ENCODE results near the gene PPP1R13B. TPM values are rescaled to one million over a fixed set of nuclear protein-coding genes. Genes with fewer than 3 reads are reported as not detected.

Gene PPP1R13B
- total RNA-seq, 1 experiment from 2014 or later: 17.8 TPM

DNA sequence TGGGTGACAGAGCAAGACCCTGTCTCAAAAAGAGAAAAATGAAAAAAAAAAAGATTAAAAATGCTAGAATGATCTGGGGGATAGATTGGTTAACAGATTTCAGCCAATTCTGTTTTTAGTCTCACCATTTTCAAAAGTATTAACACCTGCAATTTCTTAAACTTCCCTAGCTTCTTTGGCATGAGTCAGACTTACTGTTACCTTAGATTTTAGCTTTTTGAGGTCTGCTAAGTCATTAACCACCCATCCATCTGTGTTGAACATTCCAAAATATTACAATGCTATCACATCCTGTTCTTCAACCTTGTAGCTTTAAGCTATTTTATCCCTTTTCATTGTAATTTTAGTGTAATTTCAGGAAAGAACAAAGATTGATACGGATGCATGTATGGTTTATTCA, 59.3 kb downstream of the PPP1R13B start (continued):
- TF ChIP-seq POLR2AphosphoS5 (IDR thresholded peaks at IDR 0.05; ENCODE audit: low read depth, low read length) (no peak), EZH2 (IDR thresholded peaks at IDR 0.05) (no peak), ZNF274 (IDR thresholded peaks at IDR 0.05; ENCODE audit: low read depth, low read length) (no peak), ELF1 (IDR thresholded peaks at IDR 0.05; ENCODE audit: borderline replicate concordance, low read depth) (no peak), ZFX (IDR thresholded peaks at IDR 0.05) (no peak)
- TF ChIP-seq, protein P1, sequence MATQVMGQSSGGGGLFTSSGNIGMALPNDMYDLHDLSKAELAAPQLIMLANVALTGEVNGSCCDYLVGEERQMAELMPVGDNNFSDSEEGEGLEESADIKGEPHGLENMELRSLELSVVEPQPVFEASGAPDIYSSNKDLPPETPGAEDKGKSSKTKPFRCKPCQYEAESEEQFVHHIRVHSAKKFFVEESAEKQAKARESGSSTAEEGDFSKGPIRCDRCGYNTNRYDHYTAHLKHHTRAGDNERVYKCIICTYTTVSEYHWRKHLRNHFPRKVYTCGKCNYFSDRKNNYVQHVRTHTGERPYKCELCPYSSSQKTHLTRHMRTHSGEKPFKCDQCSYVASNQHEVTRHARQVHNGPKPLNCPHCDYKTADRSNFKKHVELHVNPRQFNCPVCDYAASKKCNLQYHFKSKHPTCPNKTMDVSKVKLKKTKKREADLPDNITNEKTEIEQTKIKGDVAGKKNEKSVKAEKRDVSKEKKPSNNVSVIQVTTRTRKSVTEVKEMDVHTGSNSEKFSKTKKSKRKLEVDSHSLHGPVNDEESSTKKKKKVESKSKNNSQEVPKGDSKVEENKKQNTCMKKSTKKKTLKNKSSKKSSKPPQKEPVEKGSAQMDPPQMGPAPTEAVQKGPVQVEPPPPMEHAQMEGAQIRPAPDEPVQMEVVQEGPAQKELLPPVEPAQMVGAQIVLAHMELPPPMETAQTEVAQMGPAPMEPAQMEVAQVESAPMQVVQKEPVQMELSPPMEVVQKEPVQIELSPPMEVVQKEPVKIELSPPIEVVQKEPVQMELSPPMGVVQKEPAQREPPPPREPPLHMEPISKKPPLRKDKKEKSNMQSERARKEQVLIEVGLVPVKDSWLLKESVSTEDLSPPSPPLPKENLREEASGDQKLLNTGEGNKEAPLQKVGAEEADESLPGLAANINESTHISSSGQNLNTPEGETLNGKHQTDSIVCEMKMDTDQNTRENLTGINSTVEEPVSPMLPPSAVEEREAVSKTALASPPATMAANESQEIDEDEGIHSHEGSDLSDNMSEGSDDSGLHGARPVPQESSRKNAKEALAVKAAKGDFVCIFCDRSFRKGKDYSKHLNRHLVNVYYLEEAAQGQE (IDR thresholded peaks at IDR 0.05; ENCODE audit: low read depth): no peak

DNA sequence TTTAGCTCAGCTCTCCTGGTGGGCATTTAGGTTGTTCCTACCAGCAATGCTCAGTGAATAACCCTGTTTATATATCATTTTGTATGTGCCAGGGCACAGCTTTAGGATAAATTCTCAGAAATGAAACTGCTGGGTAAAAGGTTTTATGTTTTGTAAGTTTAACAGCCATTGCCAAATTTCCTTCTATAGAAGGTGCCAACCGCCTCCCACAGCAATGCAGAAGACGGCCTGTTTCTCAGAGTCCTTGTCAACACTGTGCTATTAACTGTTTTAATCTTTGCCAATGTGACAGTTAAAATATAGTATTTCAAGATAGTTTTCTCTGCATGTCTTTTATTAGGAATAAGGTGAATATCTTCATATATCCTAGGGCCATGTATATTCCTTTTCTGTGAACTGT, 65.0 kb downstream of the PPP1R13B start:
- TF ChIP-seq, protein P1 (IDR thresholded peaks at IDR 0.05; ENCODE audit: low read depth): no peak
- no peak for TF ChIP-seq SIN3A (IDR thresholded peaks at IDR 0.05; ENCODE audit: low read depth)
- no peak for TF ChIP-seq RAD21 (IDR thresholded peaks at IDR 0.05; ENCODE audit: low read depth)
- no peak for TF ChIP-seq ZFX (IDR thresholded peaks at IDR 0.05)
- TF ChIP-seq EGR1 (IDR thresholded peaks at IDR 0.05; ENCODE audit: low read depth): no peak
- TF ChIP-seq SRF (IDR thresholded peaks at IDR 0.05; ENCODE audit: low read depth): no peak
- no peak for TF ChIP-seq ZNF274 (IDR thresholded peaks at IDR 0.05; ENCODE audit: low read depth, low read length)
- no peak for TF ChIP-seq EZH2 (IDR thresholded peaks at IDR 0.05)
- TF ChIP-seq, protein P2, sequence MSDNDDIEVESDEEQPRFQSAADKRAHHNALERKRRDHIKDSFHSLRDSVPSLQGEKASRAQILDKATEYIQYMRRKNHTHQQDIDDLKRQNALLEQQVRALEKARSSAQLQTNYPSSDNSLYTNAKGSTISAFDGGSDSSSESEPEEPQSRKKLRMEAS (IDR thresholded peaks at IDR 0.05): no peak
- TF ChIP-seq FOSL1 (IDR thresholded peaks at IDR 0.05; ENCODE audit: low read depth): no peak
- no peak for TF ChIP-seq ELF1 (IDR thresholded peaks at IDR 0.05; ENCODE audit: borderline replicate concordance, low read depth)
- TF ChIP-seq TCF7L2 (IDR thresholded peaks at IDR 0.05; ENCODE audit: borderline replicate concordance, extremely low read depth, insufficient read depth, insufficient read length): no peak
- TF ChIP-seq CEBPB (IDR thresholded peaks at IDR 0.05; ENCODE audit: low read depth): no peak
- Histone ChIP-seq H3K27ac (ENCODE audit: low read depth, low read length) (no peak overlapping the region), H3K4me2 (ENCODE audit: low read length) (no peak overlapping the region), H4K20me1 (ENCODE audit: insufficient read depth) (no peaks in the 10 kb centered on the region), H3K9me2 (ENCODE audit: insufficient read depth) (no peaks in the 10 kb centered on the region), H3K4me3 (replicated peaks in 1 of 2; ENCODE audit: low read depth in 1 of 2, low read length in 2 of 2) (no peak overlapping the region), H3K9me3 (ENCODE audit: control insufficient read depth in 1 of 2, insufficient read depth in 1 of 2, low read depth in 1 of 2, low read length in 2 of 2) (no peaks in the 10 kb centered on the region), H3K9ac (ENCODE audit: low read length) (no peak overlapping the region), H2AFZ (ENCODE audit: low read depth, low read length, poor library complexity, severe bottlenecking) (no peak overlapping the region), H3K4me1 (ENCODE audit: control insufficient read depth in 1 of 2, insufficient read depth in 2 of 2, low read length in 2 of 2) (no peaks in the 10 kb centered on the region), H3K27me3 (ENCODE audit: insufficient read depth, low read length) (no peaks in the 10 kb centered on the region), H3K79me2 (ENCODE audit: insufficient read depth, low read length) (no peaks in the 10 kb centered on the region), H3K36me3 (ENCODE audit: control insufficient read depth in 1 of 2, insufficient read depth in 2 of 2, low read length in 2 of 2) (no peaks in the 10 kb centered on the region)
- POLR2A ChIA-PET: no interaction called here
- BruUV-seq (replicated peaks): no TSS peak
- no peak for DNase-seq (ENCODE audit: low read depth, low spot score)
- CTCF ChIA-PET: no interaction called here
- ATAC-seq: no peak
- intact Hi-C loops (cut with micrococcal nuclease): no loop called here
- RAD21 ChIA-PET (ENCODE audit: low non-redundant PET in 1 of 2, low total read pairs in 2 of 2, uncharacterized antibody in 2 of 2, unreplicated experiment in 2 of 2): no interaction called here
